Measurements from ENCODE around the gene UBE2QL1.

GRCh38 chr5:6469836-6470235, 21.2 kb downstream of the UBE2QL1 start:
- TF ChIP-seq CTCF (IDR thresholded peaks at IDR 0.05) = no peak
- TF ChIP-seq POLR2AphosphoS5 (IDR thresholded peaks at IDR 0.05) = no peak
